Prostate gland (tissue), 1 donor: ENCODE results near the gene UCK2.

Experiments
- POLR2A ChIP-seq: fragments of 450-650 bp; IDR thresholded peaks from one replicate; pipeline ENCODE4 v1.6.1; 2016; ENCODE audit warnings: antibody characterized with exemption, mild to moderate bottlenecking
- POLR2AphosphoS5 ChIP-seq: sonication (generic); formaldehyde crosslinking; IDR thresholded peaks from one replicate; pipeline ENCODE4 v1.6.1; 2017; ENCODE audit warnings: antibody characterized with exemption

DNA sequence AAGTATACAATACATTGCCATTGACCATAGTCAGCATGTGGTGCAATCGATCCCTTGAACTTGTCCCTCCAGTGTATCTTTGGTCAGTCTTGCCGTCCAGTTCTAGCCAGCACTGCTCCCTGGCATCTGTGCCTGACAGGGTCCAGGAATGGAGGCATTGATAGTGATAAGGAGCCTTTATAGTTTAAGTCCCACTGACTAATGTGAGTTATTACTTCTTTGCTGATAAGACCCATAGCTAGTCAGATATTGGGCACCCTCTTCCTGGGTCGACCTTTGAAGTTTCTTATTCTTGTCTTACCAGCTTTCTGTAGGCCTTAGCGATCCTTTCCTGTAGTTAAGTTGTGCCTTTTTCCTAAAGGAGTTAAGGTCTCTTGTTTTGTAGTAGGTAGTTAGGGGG lies 13.0 kb downstream of the UCK2 start:
- no peak for TF ChIP-seq POLR2A
- no peak for TF ChIP-seq POLR2AphosphoS5
